ENCODE measurements around the gene TAS2R20.

TAS2R20 gene

GRCh38 chr12:10956085-10956484 is 42.0 kb downstream of the TAS2R20 start:
- TF ChIP-seq EZH2phosphoT487 (IDR thresholded peaks at IDR 0.05; ENCODE audit: borderline replicate concordance, low read length) (no peak), CTCF (IDR thresholded peaks at IDR 0.05; ENCODE audit: low read depth, low read length, poor library complexity, severe bottlenecking) (no peak)
- H3K4me2 ChIP-seq (ENCODE audit: low read length), result no peak overlapping the region
- H4K20me1 ChIP-seq (ENCODE audit: control insufficient read depth, insufficient read depth, low read depth, low read length), result no peaks in the 10 kb centered on the region
- no peak overlapping the region for H3K4me3 ChIP-seq (ENCODE audit: low read length)
- peaks cover 3% of the 10 kb centered on the region; the same call in 1 of the 2 replicates for H3K9me3 ChIP-seq (ENCODE audit: control insufficient read depth, insufficient read depth, low read length)
- H3K9me2 ChIP-seq (replicated peaks; ENCODE audit: control insufficient read depth, low read length), result no peaks in the 10 kb centered on the region
- no peaks in the 10 kb centered on the region for H3K27me3 ChIP-seq (ENCODE audit: control insufficient read depth, low read length)
- H3F3A ChIP-seq (ENCODE audit: control insufficient read depth, insufficient read depth), result no peaks in the 10 kb centered on the region
- H3K4me1 ChIP-seq (ENCODE audit: control insufficient read depth, low read length), result no peaks in the 10 kb centered on the region
- no peak overlapping the region for H3K27ac ChIP-seq (ENCODE audit: low read depth, low read length)
- no peaks in the 10 kb centered on the region for H3K79me2 ChIP-seq (ENCODE audit: control insufficient read depth, low read length)
- H3K36me3 ChIP-seq (ENCODE audit: control insufficient read depth, low read length), result no peaks in the 10 kb centered on the region

- Histone ChIP-seq H3K79me2 (ENCODE audit: control insufficient read depth, low read length) (no peaks in the 10 kb centered on the region), H3K9me2 (replicated peaks; ENCODE audit: control insufficient read depth, low read length) (no peaks in the 10 kb centered on the region), H3K9me3 (ENCODE audit: control insufficient read depth, insufficient read depth, low read length) (peaks cover 3% of the 10 kb centered on the region; the same call in 1 of the 2 replicates), H3K4me3 (ENCODE audit: low read length) (no peak overlapping the region), H3K4me2 (ENCODE audit: low read length) (no peak overlapping the region), H3K27me3 (ENCODE audit: control insufficient read depth, low read length) (no peaks in the 10 kb centered on the region), H3F3A (ENCODE audit: control insufficient read depth, insufficient read depth) (no peaks in the 10 kb centered on the region), H3K4me1 (ENCODE audit: control insufficient read depth, low read length) (no peaks in the 10 kb centered on the region), H4K20me1 (ENCODE audit: control insufficient read depth, insufficient read depth, low read depth, low read length) (no peaks in the 10 kb centered on the region), H3K27ac (ENCODE audit: low read depth, low read length) (no peak overlapping the region), H3K36me3 (ENCODE audit: control insufficient read depth, low read length) (no peaks in the 10 kb centered on the region)
- TF ChIP-seq CTCF (IDR thresholded peaks at IDR 0.05; ENCODE audit: low read depth, low read length, poor library complexity, severe bottlenecking) (no peak), EZH2phosphoT487 (IDR thresholded peaks at IDR 0.05; ENCODE audit: borderline replicate concordance, low read length) (no peak)
Measured at GRCh38 chr12:10952645-10953044, 45.5 kb downstream of the TAS2R20 start.
